HAP-1 (cell line): ENCODE results near the gene UBE2G1.

Source experiments
- DNase-seq, 2 experiments: peaks; one replicate each; pipeline ENCODE4 v3.0.0-alpha.2; 2016 to 2020; ENCODE audit warnings: low spot score in 2 of 2
- H3K27me3 ChIP-seq: fragments of 250-450 bp; sonication (Bioruptor Pico); 2 replicates; pipeline ENCODE4 v1.5.1; 2020; ENCODE audit warnings: low read depth, mild to moderate bottlenecking, moderate library complexity
- H3K36me3 ChIP-seq: fragments of 250-450 bp; sonication (Bioruptor Pico); replicated peaks from 2 replicates; pipeline ENCODE4 v1.5.1; 2020; ENCODE audit warnings: mild to moderate bottlenecking
- H3K4me1 ChIP-seq: fragments of 250-450 bp; sonication (Bioruptor Pico); 2 replicates; pipeline ENCODE4 v1.5.1; 2020; ENCODE audit warnings: mild to moderate bottlenecking
- H3K4me3 ChIP-seq: fragments of 250-450 bp; sonication (Bioruptor Pico); 2 replicates; pipeline ENCODE4 v1.5.1; 2020; ENCODE audit warnings: mild to moderate bottlenecking, moderate library complexity
- H3K9me3 ChIP-seq: fragments of 250-450 bp; sonication (Bioruptor Pico); 2 replicates; pipeline ENCODE4 v1.5.1; 2020; ENCODE audit warnings: mild to moderate bottlenecking, moderate library complexity
- in situ Hi-C: fragments of 300-500 bp; cut with MboI; formaldehyde crosslinking; loops from 3 replicates; pipeline ENCODE4 v1.14.3; 2020; ENCODE audit warnings: low sequenced_read_pairs, inconsistent platforms, mixed read lengths

The UBE2G1 gene

DNA sequence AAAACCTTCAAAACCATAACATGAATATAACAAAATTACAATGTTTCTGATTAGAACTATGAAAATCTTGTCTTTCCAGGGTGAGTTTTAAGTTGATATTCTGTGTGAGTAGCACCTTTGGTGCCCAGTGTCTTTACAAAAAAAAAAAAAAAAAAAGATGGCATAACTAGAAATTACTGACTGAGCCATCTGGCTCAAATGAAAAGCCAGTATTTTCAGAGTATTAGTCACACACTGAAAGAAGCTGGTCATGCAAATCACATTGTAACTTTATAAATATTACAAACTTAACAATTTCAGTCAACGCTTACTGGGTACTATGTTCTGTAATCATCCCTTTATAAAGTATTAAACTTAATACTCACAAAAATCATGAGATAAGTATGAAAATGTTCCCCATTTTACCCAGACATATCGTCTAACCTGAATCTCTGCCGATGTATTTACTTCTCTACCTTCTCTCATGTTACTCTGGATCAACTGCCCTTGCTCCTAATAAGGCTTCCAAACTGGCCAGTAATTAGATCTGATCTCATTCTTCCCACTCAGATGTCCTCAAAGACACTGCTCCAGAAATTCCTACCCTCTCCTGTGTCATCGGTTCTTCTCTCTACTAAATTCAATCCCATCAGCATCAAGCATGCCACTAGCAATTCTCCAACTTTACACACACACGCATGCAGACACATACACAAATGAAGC is 25.4 kb downstream of the UBE2G1 start:
- peaks cover 1% of the 10 kb centered on the region for H3K4me1 ChIP-seq
- DNase-seq = no peak
- H3K9me3 ChIP-seq = no peaks in the 10 kb centered on the region
- no peak overlapping the region for H3K4me3 ChIP-seq
- H3K27me3 ChIP-seq = no peaks in the 10 kb centered on the region
- in situ Hi-C loops = no loop called here
- H3K36me3 ChIP-seq = no peaks in the 10 kb centered on the region

DNA sequence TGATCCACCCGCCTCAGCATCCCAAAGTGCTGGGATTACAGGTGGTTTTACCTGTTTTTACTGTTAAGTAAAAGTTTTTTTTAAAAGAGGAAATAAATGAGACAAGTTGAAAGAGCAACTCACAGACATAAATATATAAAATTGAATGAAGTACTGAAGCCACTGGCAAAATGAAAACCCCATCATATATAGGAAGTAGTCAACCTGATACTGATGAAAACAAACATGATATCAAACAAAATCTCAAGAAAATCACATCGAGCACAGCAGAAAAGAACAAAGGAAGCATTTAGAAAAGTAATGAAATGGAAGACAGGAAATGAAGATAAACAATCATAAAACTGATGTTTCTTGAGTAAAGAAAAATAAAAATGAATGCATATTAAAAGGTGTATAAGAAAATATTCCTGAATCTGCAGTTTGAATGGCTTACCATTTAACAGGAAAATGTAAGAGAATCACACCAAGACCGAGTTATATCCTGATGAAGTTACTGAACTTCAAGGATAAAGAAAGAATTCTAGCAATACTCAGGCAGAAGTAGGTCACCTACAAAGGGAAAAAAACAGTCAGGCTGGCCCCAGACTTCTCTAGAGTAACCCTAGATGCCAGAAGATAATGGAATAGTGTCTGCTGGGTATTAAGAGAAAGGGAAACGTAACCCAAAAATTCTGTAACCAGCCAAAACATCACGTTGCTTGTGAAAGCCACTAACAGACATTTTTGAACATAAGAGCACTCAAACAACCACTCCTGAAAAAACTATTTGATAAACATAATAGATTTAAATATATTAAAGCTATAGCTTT is 31.5 kb downstream of the UBE2G1 start:
- Histone ChIP-seq H3K4me3 (no peak overlapping the region), H3K27me3 (no peaks in the 10 kb centered on the region), H3K4me1 (peaks cover 13% of the 10 kb centered on the region), H3K9me3 (no peaks in the 10 kb centered on the region), H3K36me3 (no peaks in the 10 kb centered on the region)
- DNase-seq = no peak
- in situ Hi-C loops = no loop called here

DNA sequence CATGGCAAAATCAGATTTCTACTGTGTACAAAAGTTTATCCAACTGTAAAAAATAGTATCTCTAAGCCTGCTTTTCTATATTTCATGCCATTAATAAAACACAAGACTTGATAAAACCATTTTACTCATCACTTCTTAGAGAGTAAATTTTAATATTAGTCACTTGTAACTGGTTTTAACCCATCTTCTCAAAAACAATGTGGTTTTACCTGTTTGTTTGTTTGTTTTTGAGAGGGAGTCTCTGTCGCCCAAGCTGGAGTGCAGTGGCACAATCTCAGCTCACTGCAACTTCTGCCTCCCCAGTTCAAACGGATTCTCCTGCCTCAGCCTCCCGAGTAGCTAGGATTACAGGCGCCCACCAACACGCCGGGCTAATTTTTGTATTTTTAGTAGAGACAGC is 32.1 kb downstream of the UBE2G1 start:
- Histone ChIP-seq H3K36me3 (no peaks in the 10 kb centered on the region), H3K9me3 (no peaks in the 10 kb centered on the region), H3K4me1 (peaks cover 13% of the 10 kb centered on the region), H3K27me3 (no peaks in the 10 kb centered on the region), H3K4me3 (no peak overlapping the region)
- in situ Hi-C loops = no loop called here
- no peak for DNase-seq

DNA sequence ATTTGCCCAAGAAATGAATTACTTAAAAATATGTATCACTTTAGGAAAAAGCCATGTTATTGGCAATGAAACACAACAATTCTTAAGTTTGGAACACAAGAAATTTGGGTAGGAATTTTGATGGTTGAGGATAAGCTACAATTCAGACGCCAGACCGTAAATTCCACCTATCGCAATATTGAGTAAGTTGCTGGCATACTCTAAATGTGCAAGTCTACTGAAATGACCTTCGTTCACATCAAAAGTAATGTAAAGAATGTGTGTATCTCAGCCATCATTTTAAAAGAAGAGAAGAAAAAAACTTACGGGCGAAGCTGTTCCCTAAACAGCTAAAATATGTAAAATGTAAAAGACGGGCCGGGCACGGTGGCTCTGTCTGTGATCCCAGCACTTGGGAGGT is 33.4 kb downstream of the UBE2G1 start:
- Histone ChIP-seq H3K4me3 (no peak overlapping the region), H3K36me3 (peaks cover 4% of the 10 kb centered on the region), H3K27me3 (no peaks in the 10 kb centered on the region), H3K4me1 (peaks cover 13% of the 10 kb centered on the region), H3K9me3 (no peaks in the 10 kb centered on the region; the same call in 1 of the 2 replicates)
- in situ Hi-C loops = no loop called here
- DNase-seq = no peak

- Histone ChIP-seq H3K9me3 (no peaks in the 10 kb centered on the region; the same call in 1 of the 2 replicates), H3K27me3 (no peaks in the 10 kb centered on the region), H3K4me1 (peaks cover 13% of the 10 kb centered on the region), H3K36me3 (peaks cover 8% of the 10 kb centered on the region), H3K4me3 (no peak overlapping the region)
- no peak for DNase-seq
- in situ Hi-C loops = no loop called here
Measured at GRCh38 chr17:4332296-4332970, 34.0 kb downstream of the UBE2G1 start.

DNA sequence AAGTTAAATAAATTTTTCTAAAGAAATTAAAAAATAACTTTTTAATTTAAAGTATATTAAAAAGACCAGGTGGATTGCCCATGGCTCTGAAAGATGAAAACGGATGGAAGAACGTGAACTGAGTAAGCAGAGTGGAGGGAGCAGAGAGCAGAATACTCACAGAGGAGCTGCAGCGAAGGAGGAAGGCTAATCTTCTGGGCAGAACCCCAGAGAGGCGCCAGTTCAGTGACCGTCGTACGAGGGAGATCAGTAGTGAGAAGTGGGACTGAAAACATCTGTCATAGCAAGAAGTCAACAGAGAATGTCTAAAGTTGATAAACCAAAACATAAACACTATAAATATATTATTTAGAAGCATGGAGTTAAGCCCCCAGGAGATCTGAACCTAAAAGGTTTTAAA is 34.9 kb downstream of the UBE2G1 start:
- H3K4me1 ChIP-seq = peaks cover 13% of the 10 kb centered on the region
- peaks cover under 1% of the 10 kb centered on the region; the same call in 1 of the 2 replicates for H3K9me3 ChIP-seq
- H3K4me3 ChIP-seq = no peak overlapping the region
- in situ Hi-C loops = no loop called here
- peaks cover 8% of the 10 kb centered on the region for H3K36me3 ChIP-seq
- no peak for DNase-seq
- no peaks in the 10 kb centered on the region for H3K27me3 ChIP-seq

GRCh38 chr17:4329838-4330237 is 36.6 kb downstream of the UBE2G1 start:
- H3K4me1 ChIP-seq = peaks cover 13% of the 10 kb centered on the region
- no peak for DNase-seq
- H3K4me3 ChIP-seq = no peak overlapping the region
- H3K9me3 ChIP-seq = peaks cover 4% of the 10 kb centered on the region; the same call in 1 of the 2 replicates
- in situ Hi-C loops = no loop called here
- no peaks in the 10 kb centered on the region for H3K27me3 ChIP-seq
- H3K36me3 ChIP-seq = peaks cover 12% of the 10 kb centered on the region

DNA sequence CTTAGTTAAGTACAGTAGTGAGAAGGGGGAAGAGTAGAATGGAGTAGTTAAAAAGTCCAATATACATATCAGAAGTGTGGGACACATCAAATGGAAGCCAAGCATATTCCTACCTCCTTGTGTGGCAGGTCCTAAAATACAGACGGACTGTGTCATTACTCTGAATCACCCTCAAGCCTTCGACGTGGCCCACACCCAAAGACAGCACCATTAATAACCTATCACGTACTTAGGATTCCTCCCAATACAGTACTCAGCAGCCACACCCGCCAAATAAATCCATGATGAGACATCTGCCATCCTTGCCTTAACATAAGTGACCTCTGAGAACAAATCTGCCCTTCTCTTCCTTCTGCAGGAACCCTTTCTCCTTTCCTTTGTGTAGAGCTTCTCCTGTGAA is 38.9 kb downstream of the UBE2G1 start:
- Histone ChIP-seq H3K4me3 (no peak overlapping the region), H3K27me3 (no peaks in the 10 kb centered on the region), H3K4me1 (peaks cover 9% of the 10 kb centered on the region), H3K9me3 (peaks cover 4% of the 10 kb centered on the region; the same call in 1 of the 2 replicates), H3K36me3 (peaks cover 12% of the 10 kb centered on the region)
- in situ Hi-C loops = no loop called here
- no peak for DNase-seq

GRCh38 chr17:4326608-4327007 is 39.9 kb downstream of the UBE2G1 start:
- no peak for DNase-seq
- Histone ChIP-seq H3K4me3 (no peak overlapping the region), H3K27me3 (no peaks in the 10 kb centered on the region), H3K4me1 (no peaks in the 10 kb centered on the region), H3K9me3 (peaks cover 4% of the 10 kb centered on the region; the same call in 1 of the 2 replicates), H3K36me3 (peaks cover 12% of the 10 kb centered on the region)
- in situ Hi-C loops = no loop called here

- DNase-seq = no peak
- in situ Hi-C loops = no loop called here
- H3K27me3 ChIP-seq = no peaks in the 10 kb centered on the region
Measured at GRCh38 chr17:4326112-4326511, 40.4 kb downstream of the UBE2G1 start.

GRCh38 chr17:4324463-4324862 is 42.0 kb downstream of the UBE2G1 start:
- in situ Hi-C loops = no loop called here
- H3K36me3 ChIP-seq = peaks cover 12% of the 10 kb centered on the region
- H3K4me1 ChIP-seq = no peaks in the 10 kb centered on the region
- H3K27me3 ChIP-seq = no peaks in the 10 kb centered on the region
- H3K9me3 ChIP-seq = peaks cover 4% of the 10 kb centered on the region; the same call in 1 of the 2 replicates
- no peak overlapping the region for H3K4me3 ChIP-seq
- no peak for DNase-seq

More at GRCh38 chr17:4326112-4326511, 40.4 kb downstream of the UBE2G1 start:
- Histone ChIP-seq H3K36me3 (peaks cover 12% of the 10 kb centered on the region), H3K4me1 (no peaks in the 10 kb centered on the region), H3K9me3 (peaks cover 4% of the 10 kb centered on the region; the same call in 1 of the 2 replicates), H3K4me3 (no peak overlapping the region)

DNA sequence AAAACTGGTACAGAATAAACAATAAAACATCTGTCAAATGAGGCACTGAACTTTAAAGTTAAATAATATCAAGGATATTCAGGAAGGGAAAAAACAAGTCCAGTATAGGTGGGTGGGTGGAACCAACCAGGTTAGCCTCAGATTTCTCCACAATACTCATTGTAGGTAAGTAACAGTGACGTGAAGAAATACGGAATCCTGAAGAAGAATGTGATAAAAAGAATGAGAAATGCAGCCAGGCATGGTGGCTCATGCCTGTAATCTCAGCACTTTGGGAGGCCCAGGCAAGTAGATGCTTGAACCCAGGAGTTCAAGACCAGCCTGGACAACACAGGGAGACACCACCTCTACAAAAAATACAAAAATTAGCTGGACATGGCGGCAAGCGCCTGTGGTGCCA is 47.3 kb downstream of the UBE2G1 start:
- in situ Hi-C loops = no loop called here
- Histone ChIP-seq H3K36me3 (0 out of 2 replicates have a peak, but pooled peaks cover 3% of the 10 kb centered on the region), H3K4me3 (no peak overlapping the region), H3K4me1 (no peaks in the 10 kb centered on the region; the same call in 1 of the 2 replicates), H3K27me3 (no peaks in the 10 kb centered on the region), H3K9me3 (no peaks in the 10 kb centered on the region)
- no peak for DNase-seq

DNA sequence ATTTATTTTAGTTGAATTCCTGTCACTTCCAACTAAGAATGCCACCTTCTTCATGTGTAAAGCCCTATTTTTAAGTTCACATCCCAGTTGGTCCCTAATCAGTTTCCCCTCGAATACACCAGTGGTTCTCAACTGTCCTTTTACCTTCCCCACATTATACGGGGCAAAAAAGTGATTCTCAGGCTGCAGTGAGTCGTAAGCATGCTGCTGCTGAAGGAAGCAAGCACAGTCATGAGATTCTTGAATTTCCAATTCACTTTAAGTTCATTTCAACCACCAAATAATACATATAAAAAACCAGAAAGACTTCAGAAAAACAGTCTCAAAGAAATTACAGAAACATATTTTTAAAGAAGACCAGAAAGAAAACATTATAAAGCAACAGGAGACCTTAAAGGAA is 47.9 kb downstream of the UBE2G1 start:
- H3K36me3 ChIP-seq = 0 out of 2 replicates have a peak, but pooled peaks cover 3% of the 10 kb centered on the region
- H3K4me1 ChIP-seq = peaks cover 2% of the 10 kb centered on the region; the same call in 1 of the 2 replicates
- no peak overlapping the region for H3K4me3 ChIP-seq
- DNase-seq = no peak
- H3K9me3 ChIP-seq = no peaks in the 10 kb centered on the region
- H3K27me3 ChIP-seq = no peaks in the 10 kb centered on the region
- in situ Hi-C loops = no loop called here
